ENCODE results near the gene CRTAC1.

CRTAC1 gene

GRCh38 chr10:97974526-97975525 is 55.6 kb downstream of the CRTAC1 start:
- no peak for DNase-seq (ENCODE audit: low read depth in 2 of 2)

- DNase-seq (ENCODE audit: low read depth in 2 of 2) = no peak
Measured at GRCh38 chr10:97974100-97974499, 56.3 kb downstream of the CRTAC1 start.

- no peak for DNase-seq (ENCODE audit: low read depth in 2 of 2)
Measured at GRCh38 chr10:97969538-97970079, 60.8 kb downstream of the CRTAC1 start.

- no peak for DNase-seq (ENCODE audit: low read depth in 2 of 2)
Measured at GRCh38 chr10:97964748-97965147, 65.7 kb downstream of the CRTAC1 start.

GRCh38 chr10:97961945-97962344 is 68.5 kb downstream of the CRTAC1 start:
- DNase-seq (ENCODE audit: low read depth in 2 of 2) = no peak

GRCh38 chr10:97960269-97961056 is 70.0 kb downstream of the CRTAC1 start:
- DNase-seq (ENCODE audit: low read depth in 2 of 2) = no peak

- DNase-seq (ENCODE audit: low read depth in 2 of 2) = no peak
Measured at GRCh38 chr10:97949462-97949861, 81.0 kb downstream of the CRTAC1 start.

- DNase-seq (ENCODE audit: low read depth in 2 of 2) = no peak
Measured at GRCh38 chr10:97948822-97949221, 81.6 kb downstream of the CRTAC1 start.

- no peak for DNase-seq (ENCODE audit: low read depth in 2 of 2)
Measured at GRCh38 chr10:97944772-97945171, 85.6 kb downstream of the CRTAC1 start.

- DNase-seq (ENCODE audit: low read depth in 2 of 2) = no peak
Measured at GRCh38 chr10:97943294-97943693, 87.1 kb downstream of the CRTAC1 start.

GRCh38 chr10:97940534-97940933 is 89.9 kb downstream of the CRTAC1 start:
- no peak for DNase-seq (ENCODE audit: low read depth in 2 of 2)

GRCh38 chr10:97939446-97939990 is 90.9 kb downstream of the CRTAC1 start:
- no peak for DNase-seq (ENCODE audit: low read depth in 2 of 2)

GRCh38 chr10:97937928-97938327 is 92.5 kb downstream of the CRTAC1 start:
- DNase-seq (ENCODE audit: low read depth in 2 of 2) = no peak

GRCh38 chr10:97937054-97937453 is 93.4 kb downstream of the CRTAC1 start:
- DNase-seq (ENCODE audit: low read depth in 2 of 2) = no peak

GRCh38 chr10:97936126-97936525 is 94.3 kb downstream of the CRTAC1 start:
- no peak for DNase-seq (ENCODE audit: low read depth in 2 of 2)

- DNase-seq (ENCODE audit: low read depth in 2 of 2) = no peak
Measured at GRCh38 chr10:97932932-97933530, 97.4 kb downstream of the CRTAC1 start.

GRCh38 chr10:97931041-97931440 is 99.4 kb downstream of the CRTAC1 start:
- DNase-seq (ENCODE audit: low read depth in 2 of 2) = no peak

GRCh38 chr10:97928897-97929296 is 101.5 kb downstream of the CRTAC1 start:
- DNase-seq (ENCODE audit: low read depth in 2 of 2) = no peak

GRCh38 chr10:97927622-97928021 is 102.8 kb downstream of the CRTAC1 start:
- no peak for DNase-seq (ENCODE audit: low read depth in 2 of 2)

GRCh38 chr10:97926055-97926454 is 104.4 kb downstream of the CRTAC1 start:
- DNase-seq (ENCODE audit: low read depth in 2 of 2) = no peak

- DNase-seq (ENCODE audit: low read depth in 2 of 2) = no peak
Measured at GRCh38 chr10:97925308-97925938, 105.0 kb downstream of the CRTAC1 start.

All from stimulated activated CD8-positive, alpha-beta memory T cell treated with anti-CD3 and anti-CD28 coated beads, Interleukin-2, amount 100 ng/mL, for 48 hours (primary cell).